Activated CD4-positive, alpha-beta memory T cell treated with anti-CD3 and anti-CD28 coated beads, Interleukin-2, amount 10 ng/mL, durations not matched to agents 7 days and 5 days (primary cell): Measurements from ENCODE around the gene TTLL4. TPM values are rescaled to one million over a fixed set of nuclear protein-coding genes. Genes with fewer than 3 reads are reported as not detected.

Experiments used
- CTCF ChIA-PET: fragments of 350-600 bp; sonication (Branson Sonifier 250); formaldehyde crosslinking; loops from one replicate; lab custom pipeline; 2021; ENCODE audit warnings: antibody characterized with exemption, inconsistent platforms; lab: Charles Lee
- POLR2A ChIA-PET: fragments of 350-600 bp; sonication (Branson Sonifier 250); formaldehyde crosslinking; loops from one replicate; lab custom pipeline; 2021; ENCODE audit warnings: antibody characterized with exemption; lab: Charles Lee
- DNase-seq: peaks from one replicate; pipeline ENCODE4 v3.0.0-alpha.2; 2020
- H3K27ac Mint-ChIP-seq: one replicate; pipeline ENCODE4 v1.8.0; 2021; ENCODE audit warnings: mild to moderate bottlenecking, mixed read lengths
- H3K27me3 Mint-ChIP-seq: one replicate; pipeline ENCODE4 v1.8.0; 2021; ENCODE audit warnings: mixed read lengths
- H3K36me3 Mint-ChIP-seq: one replicate; pipeline ENCODE4 v1.8.0; 2021; ENCODE audit warnings: low read depth, mixed read lengths
- H3K4me1 Mint-ChIP-seq: one replicate; pipeline ENCODE4 v1.8.0; 2021; ENCODE audit warnings: mixed read lengths
- H3K4me3 Mint-ChIP-seq: one replicate; pipeline ENCODE4 v1.8.0; 2021; ENCODE audit warnings: mild to moderate bottlenecking, mixed read lengths
- H3K9me3 Mint-ChIP-seq: one replicate; pipeline ENCODE4 v1.8.0; 2021; ENCODE audit warnings: mixed read lengths
- total RNA-seq, 2 experiments: library from RNA; stranded (reverse); gene quantifications; one replicate each; pipeline ENCODE4 v1.2.3, GENCODE V29; 2021

Gene TTLL4
- total RNA-seq, 2 experiments from 2014 or later = 27.6 to 29.2 TPM

DNA sequence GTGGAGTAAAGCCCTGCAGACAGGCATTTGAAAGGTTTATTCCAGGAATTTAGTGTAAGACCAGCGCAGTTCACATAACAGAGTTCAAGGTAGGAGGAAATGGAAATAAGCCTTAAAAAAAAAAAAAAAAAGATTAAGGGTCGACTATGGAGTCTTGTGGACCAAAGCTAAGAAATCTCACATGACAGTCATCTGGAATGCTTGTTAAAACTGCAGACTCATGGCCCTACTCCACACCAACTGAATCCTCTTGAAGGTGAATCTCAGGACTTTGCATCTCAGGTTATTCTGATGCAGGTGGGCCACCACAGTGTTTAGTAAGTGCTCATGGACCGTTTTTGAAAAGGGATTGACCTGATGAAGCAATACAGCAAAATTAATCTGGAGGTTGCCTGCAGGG, 8.8 kb downstream of the TTLL4 start:
- DNase-seq = no peak
- POLR2A ChIA-PET = no interaction called here
- H3K27me3 Mint-ChIP-seq = no peaks in the 10 kb centered on the region
- no peak overlapping the region for H3K4me3 Mint-ChIP-seq
- no peak overlapping the region for H3K27ac Mint-ChIP-seq
- peaks cover 14% of the 10 kb centered on the region for H3K36me3 Mint-ChIP-seq
- CTCF ChIA-PET = interaction anchor here (0.8 to 1.1 kb wide), 4 partner anchors 8 to 11 kb away, joined by 3 to 6 read pairs (median 4); no protein-coding TSS in a partner anchor
- H3K4me1 Mint-ChIP-seq = peaks cover 31% of the 10 kb centered on the region
- no peaks in the 10 kb centered on the region for H3K9me3 Mint-ChIP-seq

DNA sequence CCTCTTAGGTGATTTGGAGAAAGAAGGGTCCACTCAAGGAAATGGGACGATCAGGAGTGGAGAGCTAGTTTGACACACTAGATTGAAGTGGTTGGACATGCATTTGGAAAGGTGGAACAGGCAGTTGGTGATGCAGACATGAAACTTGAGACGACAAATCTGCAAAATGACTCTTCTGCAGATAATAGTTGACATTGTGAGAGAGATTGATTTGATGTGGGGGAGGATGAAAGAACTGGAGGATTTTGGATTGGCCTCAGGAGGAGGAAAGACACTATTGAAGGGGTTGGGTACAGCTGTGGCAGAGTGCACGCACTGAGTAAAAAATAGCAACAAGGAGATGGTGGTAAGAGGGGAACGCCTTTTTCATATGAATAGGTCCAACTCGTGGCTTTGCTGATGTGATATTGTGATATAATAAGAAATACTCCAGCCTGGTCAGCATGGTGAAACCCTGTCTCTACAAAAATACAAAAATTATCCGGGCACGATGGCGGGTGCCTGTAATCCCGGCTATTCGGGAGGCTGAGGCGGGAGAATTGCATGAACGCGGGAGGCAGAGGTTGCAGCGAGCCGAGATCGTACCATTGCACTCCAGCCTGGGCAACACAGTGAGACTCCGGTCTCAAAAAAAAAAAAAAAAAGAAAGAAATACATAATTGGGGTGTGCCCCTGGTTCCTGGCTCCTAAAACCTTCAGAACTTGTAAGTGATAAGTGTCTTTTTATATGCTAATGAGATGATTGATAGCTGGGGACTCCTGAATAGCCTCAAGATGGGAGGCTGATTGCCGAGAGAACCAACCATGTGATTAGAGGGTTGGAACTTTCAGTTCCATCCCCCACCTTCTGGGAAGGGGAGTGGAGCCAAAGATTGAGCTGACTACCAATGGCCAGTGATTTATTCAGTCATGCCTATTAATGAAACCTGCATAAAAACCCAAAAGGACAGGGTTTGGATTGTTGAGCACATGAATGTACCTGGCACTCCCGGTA, 9.7 kb downstream of the TTLL4 start:
- DNase-seq = no peak
- no peak overlapping the region for H3K4me3 Mint-ChIP-seq
- no peaks in the 10 kb centered on the region for H3K27me3 Mint-ChIP-seq
- H3K4me1 Mint-ChIP-seq = peaks cover 30% of the 10 kb centered on the region
- H3K36me3 Mint-ChIP-seq = peaks cover 14% of the 10 kb centered on the region
- H3K9me3 Mint-ChIP-seq = no peaks in the 10 kb centered on the region
- ChIA-PET POLR2A (interaction anchor here (1.8 kb wide), 1 partner anchor 9 kb away, joined by 6 read pairs; the partner anchor contains the start of gene TTLL4), CTCF (interaction anchor here (1.0 to 3.3 kb wide), 2 partner anchors 10 kb away, joined by 4 to 23 read pairs; partner anchors contain the start of gene TTLL4)
- no peak overlapping the region for H3K27ac Mint-ChIP-seq

DNA sequence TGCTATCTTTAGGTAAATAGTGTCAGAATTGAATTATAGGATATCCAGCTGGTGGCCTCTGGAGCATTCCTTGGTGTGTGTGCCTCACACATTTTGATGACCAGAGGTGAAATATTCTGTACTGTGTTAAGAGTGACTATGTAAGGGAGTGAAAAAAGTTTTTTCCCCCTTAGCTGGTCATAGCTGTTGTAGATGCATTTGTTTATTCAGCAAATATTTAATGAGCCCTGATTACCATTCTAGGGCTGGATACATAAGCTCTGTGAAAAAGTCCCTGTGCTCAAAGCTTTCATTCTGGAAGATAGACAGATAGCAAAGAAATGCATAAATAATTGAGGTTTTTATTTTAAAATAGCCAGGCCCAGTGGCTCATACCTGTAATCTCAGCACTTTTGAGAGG, 10.9 kb downstream of the TTLL4 start:
- CTCF ChIA-PET = interaction anchor here (0.7 to 3.3 kb wide), 6 partner anchors 10 to 177 kb away, joined by 3 to 23 read pairs (median 4); partner anchors contain the start of genes BCS1L, TTLL4 and ZNF142
- Mint-ChIP-seq H3K27me3 (no peaks in the 10 kb centered on the region), H3K4me3 (no peak overlapping the region), H3K27ac (no peak overlapping the region), H3K36me3 (peaks cover 19% of the 10 kb centered on the region), H3K9me3 (peaks cover 6% of the 10 kb centered on the region), H3K4me1 (peaks cover 28% of the 10 kb centered on the region)
- no peak for DNase-seq
- POLR2A ChIA-PET = interaction anchor here (1.8 kb wide), 1 partner anchor 10 kb away, joined by 6 read pairs; the partner anchor contains the start of gene TTLL4

GRCh38 chr2:218721934-218722333, 11.3 kb downstream of the TTLL4 start:
- DNase-seq = no peak
- Mint-ChIP-seq H3K9me3 (peaks cover 6% of the 10 kb centered on the region), H3K36me3 (peaks cover 19% of the 10 kb centered on the region), H3K27ac (no peak overlapping the region), H3K4me1 (peaks cover 25% of the 10 kb centered on the region), H3K27me3 (no peaks in the 10 kb centered on the region), H3K4me3 (no peak overlapping the region)
- POLR2A ChIA-PET = interaction anchor here (1.8 kb wide), 2 partner anchors 9 to 11 kb away, joined by 4 to 6 read pairs; partner anchors contain the start of gene TTLL4
- CTCF ChIA-PET = interaction anchor here (0.7 to 3.3 kb wide), 9 partner anchors 9 to 176 kb away, joined by 3 to 23 read pairs (median 4); partner anchors contain the start of genes BCS1L, TTLL4 and ZNF142

DNA sequence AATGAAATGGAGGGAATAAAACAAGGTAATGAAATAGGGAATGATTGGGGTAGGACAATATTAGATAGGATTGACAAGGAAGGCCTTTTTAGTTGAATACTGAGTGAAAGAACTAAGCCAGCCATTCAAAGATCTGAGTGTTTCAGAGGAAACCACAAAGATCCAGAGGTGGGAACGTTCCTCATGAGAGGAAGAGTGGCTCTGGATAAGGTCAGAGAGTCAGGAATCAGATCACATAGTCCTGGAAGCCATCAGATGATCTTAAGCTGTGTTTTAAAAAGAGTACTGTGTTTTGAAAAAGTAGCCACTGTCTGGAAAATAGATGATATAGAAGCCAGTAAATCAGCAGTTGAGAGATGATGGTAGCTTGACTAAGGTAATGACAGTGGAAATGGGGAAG, 11.8 kb downstream of the TTLL4 start:
- Mint-ChIP-seq H3K27ac (no peak overlapping the region), H3K27me3 (no peaks in the 10 kb centered on the region), H3K4me3 (no peak overlapping the region), H3K36me3 (peaks cover 20% of the 10 kb centered on the region), H3K9me3 (peaks cover 8% of the 10 kb centered on the region), H3K4me1 (peaks cover 20% of the 10 kb centered on the region)
- ChIA-PET CTCF (interaction anchor here (0.7 to 3.3 kb wide), 10 partner anchors 9 to 130 kb away, joined by 3 to 23 read pairs (median 4); partner anchors contain the start of genes BCS1L, TTLL4 and ZNF142), POLR2A (interaction anchor here (1.8 kb wide), 1 partner anchor 9 kb away, joined by 4 read pairs; no protein-coding TSS in a partner anchor)
- no peak for DNase-seq

DNA sequence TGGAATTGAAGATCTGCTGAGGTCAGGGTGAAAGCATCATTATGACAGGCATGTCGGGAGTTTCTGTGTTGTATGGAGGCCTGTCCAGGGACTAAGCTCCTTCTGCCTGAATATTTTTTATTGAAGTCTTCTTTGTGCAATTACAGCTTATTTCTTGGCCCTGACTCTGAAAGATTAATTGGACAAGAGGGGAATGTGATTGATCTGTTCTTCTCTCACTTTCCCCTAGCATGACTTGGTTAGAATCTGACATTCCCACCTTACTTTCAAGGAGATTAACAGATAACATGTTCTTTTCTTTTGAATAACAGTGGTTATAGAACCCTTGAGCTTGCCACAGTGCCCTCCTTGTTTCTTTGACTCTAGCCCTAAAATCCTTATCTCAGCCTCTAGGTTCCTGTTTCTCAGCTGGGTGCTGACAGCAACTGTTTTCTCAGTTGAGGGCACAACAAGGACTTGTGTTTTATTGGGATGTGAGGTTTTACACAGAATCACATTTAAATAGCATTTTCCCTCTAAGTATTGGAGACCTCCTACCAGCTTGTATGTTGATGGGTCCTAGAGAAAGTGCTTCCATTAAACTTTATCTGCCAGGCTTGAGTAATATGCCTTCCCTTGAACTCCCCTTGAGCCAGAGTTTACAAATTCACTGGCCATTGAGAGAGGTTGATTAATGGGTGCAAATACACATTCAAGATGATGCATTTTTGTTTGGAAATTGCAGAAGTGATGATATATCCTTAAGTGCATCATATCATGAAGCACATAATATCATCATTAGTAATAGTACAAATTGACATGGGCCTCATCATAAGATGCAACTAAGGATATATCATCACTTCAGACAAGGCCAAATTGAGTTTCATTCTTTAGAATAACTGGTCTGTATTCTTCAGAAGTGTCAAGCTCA, 12.5 kb downstream of the TTLL4 start:
- peaks cover 20% of the 10 kb centered on the region for H3K4me1 Mint-ChIP-seq
- H3K9me3 Mint-ChIP-seq = peaks cover 10% of the 10 kb centered on the region
- CTCF ChIA-PET = interaction anchor here (0.6 to 3.3 kb wide), 8 partner anchors 10 to 175 kb away, joined by 3 to 23 read pairs (median 4); partner anchors contain the start of gene TTLL4
- peaks cover 21% of the 10 kb centered on the region for H3K36me3 Mint-ChIP-seq
- H3K27ac Mint-ChIP-seq = no peak overlapping the region
- H3K27me3 Mint-ChIP-seq = no peaks in the 10 kb centered on the region
- POLR2A ChIA-PET = interaction anchor here (1.8 kb wide), 1 partner anchor 8 kb away, joined by 4 read pairs; no protein-coding TSS in a partner anchor
- no peak for DNase-seq
- H3K4me3 Mint-ChIP-seq = no peak overlapping the region

- no peaks in the 10 kb centered on the region for H3K27me3 Mint-ChIP-seq
- H3K4me3 Mint-ChIP-seq = no peak overlapping the region
- POLR2A ChIA-PET = interaction anchor here (1.1 to 1.3 kb wide), 2 partner anchors 14 to 67 kb away, joined by 3 to 5 read pairs; partner anchors contain the start of genes BCS1L and ZNF142
Measured at GRCh38 chr2:218726004-218726574, 15.5 kb downstream of the TTLL4 start.

GRCh38 chr2:218727502-218728165, 17.0 kb downstream of the TTLL4 start:
- Mint-ChIP-seq H3K4me3 (no peak overlapping the region), H3K27ac (no peak overlapping the region), H3K4me1 (peaks cover 21% of the 10 kb centered on the region), H3K27me3 (no peaks in the 10 kb centered on the region), H3K9me3 (peaks cover 10% of the 10 kb centered on the region), H3K36me3 (peaks cover 23% of the 10 kb centered on the region)
- POLR2A ChIA-PET = interaction anchor here (0.8 to 1.3 kb wide), 2 partner anchors 15 to 120 kb away, joined by 3 to 5 read pairs; no protein-coding TSS in a partner anchor
- CTCF ChIA-PET = interaction anchor here (0.6 to 7.1 kb wide), 16 partner anchors 8 to 171 kb away, joined by 3 to 74 read pairs (median 4); partner anchors contain the start of genes BCS1L, RNF25, STK36 and TTLL4
- no peak for DNase-seq

More at GRCh38 chr2:218726004-218726574, 15.5 kb downstream of the TTLL4 start:
- no peak overlapping the region for H3K27ac Mint-ChIP-seq
- H3K9me3 Mint-ChIP-seq = peaks cover 10% of the 10 kb centered on the region
- CTCF ChIA-PET = interaction anchor here (0.6 to 7.1 kb wide), 10 partner anchors 9 to 238 kb away, joined by 3 to 74 read pairs (median 4); partner anchors contain the start of genes BCS1L, TTLL4 and ZNF142
- peaks cover 19% of the 10 kb centered on the region for H3K36me3 Mint-ChIP-seq
- H3K4me1 Mint-ChIP-seq = peaks cover 17% of the 10 kb centered on the region
- no peak for DNase-seq

DNA sequence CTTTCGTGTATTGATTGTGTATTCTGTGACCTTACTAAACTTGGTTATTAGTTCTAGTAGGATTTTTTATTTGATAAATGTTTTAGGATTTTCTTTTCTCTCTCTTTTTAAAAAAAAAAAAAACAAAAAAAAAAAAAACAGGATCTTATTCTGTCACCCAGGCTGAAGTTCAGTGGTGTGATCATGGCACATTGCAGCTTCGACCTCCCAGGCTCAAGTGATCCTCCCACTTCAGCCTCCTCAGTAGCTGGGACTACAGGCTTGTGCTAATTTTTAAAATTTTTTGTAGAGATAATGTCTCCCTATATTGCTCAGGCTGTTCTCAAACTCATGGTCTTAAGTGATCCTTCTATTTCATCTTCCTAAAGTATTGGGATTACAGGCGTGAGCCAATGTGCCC, 19.0 kb downstream of the TTLL4 start:
- CTCF ChIA-PET = interaction anchor here (0.7 to 7.1 kb wide), 4 partner anchors 69 to 562 kb away, joined by 3 to 74 read pairs (median 4); no protein-coding TSS in a partner anchor
- Mint-ChIP-seq H3K27ac (no peak overlapping the region), H3K4me1 (peaks cover 27% of the 10 kb centered on the region), H3K36me3 (peaks cover 26% of the 10 kb centered on the region), H3K9me3 (peaks cover 10% of the 10 kb centered on the region), H3K27me3 (no peaks in the 10 kb centered on the region), H3K4me3 (no peak overlapping the region)
- POLR2A ChIA-PET = no interaction called here
- no peak for DNase-seq

GRCh38 chr2:218732052-218732760, 21.6 kb downstream of the TTLL4 start:
- no peak for DNase-seq
- POLR2A ChIA-PET = interaction anchor here (1.5 to 1.7 kb wide), 2 partner anchors 9 to 21 kb away, joined by 4 to 7 read pairs; partner anchors contain the start of gene TTLL4
- Mint-ChIP-seq H3K4me3 (no peak overlapping the region), H3K4me1 (peaks cover 27% of the 10 kb centered on the region), H3K27ac (no peak overlapping the region), H3K36me3 (peaks cover 15% of the 10 kb centered on the region), H3K9me3 (peaks cover 2% of the 10 kb centered on the region), H3K27me3 (no peaks in the 10 kb centered on the region)
- CTCF ChIA-PET = interaction anchor here (1.0 to 7.1 kb wide), 4 partner anchors 10 to 116 kb away, joined by 4 to 74 read pairs (median 6); partner anchors contain the start of gene TTLL4
